Mucosa of descending colon (tissue), 3 donors: ENCODE measurements around the gene TLK2. TPM values are rescaled to one million over a fixed set of nuclear protein-coding genes. Genes with fewer than 3 reads are reported as not detected.

Source experiments
- ATAC-seq: fragments of 200-7000 bp; cut with Tn5 transposase; one replicate; pipeline ENCODE4 v1.9.1; 2020; ENCODE audit warnings: mild to moderate bottlenecking, moderate library complexity
- DNase-seq, 3 donors: peaks; one replicate each; pipeline ENCODE4 v3.0.0-alpha.2; 2020
- H3K36me3 ChIP-seq: fragments of 200-600 bp; one replicate; pipeline ENCODE4 v1.8.0; 2021; ENCODE audit warnings: low read depth, mild to moderate bottlenecking
- H3K4me1 ChIP-seq: fragments of 200-600 bp; one replicate; pipeline ENCODE4 v1.8.0; 2021; ENCODE audit warnings: low read depth, mild to moderate bottlenecking
- H3K4me3 ChIP-seq: fragments of 200-600 bp; one replicate; pipeline ENCODE4 v1.8.0; 2021; ENCODE audit warnings: mild to moderate bottlenecking
- H3K9me3 ChIP-seq: fragments of 200-600 bp; one replicate; pipeline ENCODE4 v1.8.0; 2021; ENCODE audit warnings: mild to moderate bottlenecking
- CTCF ChIP-seq: fragments of 200-600 bp; IDR thresholded peaks from one replicate; pipeline ENCODE4 v1.8.0; 2022; ENCODE audit warnings: antibody characterized with exemption, mild to moderate bottlenecking
- intact Hi-C, 2 donors: fragments of 100-400 bp; cut with DNase I in 1 of 2; cut with micrococcal nuclease in 1 of 2; formaldehyde crosslinking; loops; one replicate each; pipeline versions ENCODE4 v1.11.0 to v1.11.1; 2022; cut with DNase I, micrococcal nuclease
- total RNA-seq, 3 donors: library from RNA; stranded (reverse); fragmentation: NEBNext Ultra II Directional in 2 of 3; extraction: Animal tissue kit (Norgen Biotek cat#: 25700) in 2 of 3; gene quantifications; one replicate each; pipeline versions ENCODE4 v1.2.1 to v1.2.4, GENCODE V29; 2021 to 2023
- donor health status: DM: no; HTN: no; CAD: no; lungs with moderate emphysema.
- donor health status: DM: no; HTN: no; CAD: no.
- donor health status: DM: no; HTN: yes; CAD: no.

TLK2 gene
- total RNA-seq, 3 donors from 2014 or later = 39.6 to 55.0 (median 47.0) TPM

- no peak for DNase-seq
- Histone ChIP-seq H3K9me3 (no peaks in the 10 kb centered on the region), H3K36me3 (no peaks in the 10 kb centered on the region), H3K4me3 (no peak overlapping the region), H3K4me1 (peaks cover 5% of the 10 kb centered on the region)
- intact Hi-C loops = no loop called here
- TF ChIP-seq CTCF = no peak
- ATAC-seq = no peak
These were observed 150.4 kb downstream of the TLK2 start for GRCh38 chr17:62628831-62629555.

GRCh38 chr17:62629556-62630364, 151.1 kb downstream of the TLK2 start:
- H3K9me3 ChIP-seq = no peaks in the 10 kb centered on the region
- H3K4me1 ChIP-seq = peaks cover 5% of the 10 kb centered on the region
- no peak for TF ChIP-seq CTCF
- no peak overlapping the region for H3K4me3 ChIP-seq
- no peaks in the 10 kb centered on the region for H3K36me3 ChIP-seq
- ATAC-seq (no peak), DNase-seq (no peak)
- intact Hi-C loops = no loop called here

GRCh38 chr17:62630365-62631085, 151.9 kb downstream of the TLK2 start:
- no peak for TF ChIP-seq CTCF
- H3K4me3 ChIP-seq = no peak overlapping the region
- H3K4me1 ChIP-seq = peaks cover 5% of the 10 kb centered on the region
- no peaks in the 10 kb centered on the region for H3K9me3 ChIP-seq
- H3K36me3 ChIP-seq = no peaks in the 10 kb centered on the region
- no peak for DNase-seq
- intact Hi-C loops = no loop called here
- ATAC-seq = no peak

- no peak for ATAC-seq
These were observed 152.7 kb downstream of the TLK2 start for GRCh38 chr17:62631086-62631935.

More at GRCh38 chr17:62631086-62631935, 152.7 kb downstream of the TLK2 start:
- no peaks in the 10 kb centered on the region for H3K9me3 ChIP-seq
- no peak for DNase-seq
- H3K4me3 ChIP-seq = no peak overlapping the region
- no peak for TF ChIP-seq CTCF
- H3K4me1 ChIP-seq = peaks cover 5% of the 10 kb centered on the region
- intact Hi-C loops = no loop called here
- no peaks in the 10 kb centered on the region for H3K36me3 ChIP-seq
